A549 (cell line): ENCODE results near the gene OLFML3. TPM values are rescaled to one million over a fixed set of nuclear protein-coding genes. Genes with fewer than 3 reads are reported as not detected.

Source experiments
- ATAC-seq, 2 experiments: fragments of 200-7000 bp in 1 of 2; fragments of >200 bp in 1 of 2; cut with Nextera tagmentation in 1 of 2; cut with Tn5 transposase in 1 of 2; 3 replicates each; pipeline versions ENCODE4 v1.8.0 to v1.9.1; 2018 to 2020; ENCODE audit warnings: mild to moderate bottlenecking in 1 of 2, moderate library complexity in 1 of 2
- CTCF ChIA-PET: fragments of 300-600 bp; sonication (Branson Sonifier 250); formaldehyde crosslinking; extraction: SDS; loops from one replicate; lab custom pipeline; 2021; ENCODE audit warnings: antibody characterized with exemption, inconsistent platforms; lab: Yijun Ruan, JAX
- POLR2A ChIA-PET: fragments of 350-600 bp; formaldehyde crosslinking; extraction: SDS; loops from one replicate; lab custom pipeline; 2021; ENCODE audit warnings: antibody characterized with exemption, inconsistent platforms; lab: Yijun Ruan, JAX
- DNase-seq, 2 experiments: peaks; one replicate each; pipeline versions ENCODE4 v3.0.0 to v3.0.0-alpha.2; 2011 to 2016; ENCODE audit warnings: low read depth in 1 of 2, low spot score in 1 of 2
- FAIRE-seq: peaks from 2 replicates; lab custom pipeline; 2011; peaks lifted over from hg19 to GRCh38; lab: Jason Lieb, UNC
- H3K27ac ChIP-seq, 2 experiments: fragments of >200 bp; sonication (Bioruptor Twin); formaldehyde crosslinking; 3 replicates each; pipeline ENCODE4 v1.5.1; 2016 to 2017
- H3K4me1 ChIP-seq: fragments of >200 bp; sonication (Bioruptor Twin); formaldehyde crosslinking; 3 replicates; pipeline ENCODE4 v1.6.1; 2016
- H3K4me2 ChIP-seq: fragments of >200 bp; sonication (Bioruptor Twin); formaldehyde crosslinking; 3 replicates; pipeline ENCODE4 v1.6.1; 2016
- H3K4me3 ChIP-seq: fragments of >200 bp; sonication (Bioruptor Twin); formaldehyde crosslinking; 3 replicates; pipeline ENCODE4 v1.5.1; 2016
- H3K9me3 ChIP-seq: fragments of >200 bp; sonication (Bioruptor Twin); formaldehyde crosslinking; 3 replicates; pipeline ENCODE4 v1.6.1; 2016
- BHLHE40 ChIP-seq: IDR thresholded peaks from 2 replicates; pipeline ENCODE4 v1.6.1; 2012; ENCODE audit warnings: low read depth, low read length, inconsistent platforms
- CBX2 ChIP-seq: fragments of 200-600 bp; sonication (generic); IDR thresholded peaks from 2 replicates; pipeline ENCODE4 v1.6.1; 2016; ENCODE audit warnings: low read depth, mild to moderate bottlenecking, borderline replicate concordance
- CBX8 ChIP-seq: fragments of 200-600 bp; sonication (generic); IDR thresholded peaks from 2 replicates; pipeline ENCODE4 v1.6.1; 2016
- CHD4 ChIP-seq: fragments of 200-600 bp; sonication (generic); IDR thresholded peaks from 2 replicates; pipeline ENCODE4 v1.6.1; 2016; ENCODE audit warnings: antibody characterized with exemption, mild to moderate bottlenecking, borderline replicate concordance
- EHMT2 ChIP-seq: fragments of 200-600 bp; sonication (generic); IDR thresholded peaks from 2 replicates; pipeline ENCODE4 v1.6.1; 2016; ENCODE audit warnings: antibody characterized with exemption, low read depth, mild to moderate bottlenecking, moderate library complexity
- EP300 ChIP-seq, 2 experiments: fragments of >200 bp; sonication (Bioruptor Twin); formaldehyde crosslinking; IDR thresholded peaks; 2 replicates in 1 of 2; 3 replicates in 1 of 2; pipeline ENCODE4 v1.6.1; 2016 to 2017
- HDAC2 ChIP-seq: fragments of 200-600 bp; sonication (generic); IDR thresholded peaks from 2 replicates; pipeline ENCODE4 v1.6.1; 2016
- HOXB5 ChIP-seq: fragments of 250-450 bp; sonication (Bioruptor Pico); IDR thresholded peaks from 2 replicates; pipeline ENCODE4 v1.5.0; 2020; ENCODE audit warnings: mild to moderate bottlenecking, moderate library complexity
- JUN ChIP-seq, 2 experiments: fragments of >200 bp; sonication (Bioruptor Twin); formaldehyde crosslinking; IDR thresholded peaks; 2 replicates in 1 of 2; 3 replicates in 1 of 2; pipeline ENCODE4 v1.6.1; 2016 to 2017
- KDM5A ChIP-seq: fragments of 200-600 bp; sonication (generic); IDR thresholded peaks from 2 replicates; pipeline ENCODE4 v1.6.1; 2016; ENCODE audit warnings: antibody characterized with exemption, mild to moderate bottlenecking
- NFE2L2 ChIP-seq: fragments of 150-350 bp; conservative IDR thresholded peaks from 2 replicates; pipeline ENCODE4 v1.6.1; 2014; ENCODE audit warnings: low read length
- NPAS2 ChIP-seq: fragments of 250-450 bp; sonication (Bioruptor Pico); IDR thresholded peaks from 2 replicates; pipeline ENCODE4 v1.8.0; 2022; ENCODE audit warnings: mild to moderate bottlenecking, moderate library complexity, borderline replicate concordance
- POLR2A ChIP-seq: IDR thresholded peaks from 2 replicates; pipeline ENCODE4 v1.6.1; 2012; ENCODE audit warnings: mild to moderate bottlenecking, low read length
- RAD21 ChIP-seq, 2 experiments: fragments of >200 bp in 1 of 2; sonication (Bioruptor Twin) in 1 of 2; formaldehyde crosslinking in 1 of 2; IDR thresholded peaks in 1 of 2; conservative IDR thresholded peaks in 1 of 2; 2 replicates in 1 of 2; 3 replicates in 1 of 2; pipeline ENCODE4 v1.6.1; 2012 to 2018; ENCODE audit warnings: inconsistent platforms in 1 of 2
- RARB ChIP-seq: fragments of 250-450 bp; sonication (Bioruptor Pico); IDR thresholded peaks from 2 replicates; pipeline ENCODE4 v1.8.0; 2021; ENCODE audit warnings: mild to moderate bottlenecking, moderate library complexity
- RCOR1 ChIP-seq: fragments of 150-350 bp; IDR thresholded peaks from 2 replicates; pipeline ENCODE4 v1.6.1; 2014; ENCODE audit warnings: antibody characterized with exemption, low read length, low read depth
- SREBF2 ChIP-seq: fragments of 450-650 bp; IDR thresholded peaks from 2 replicates; pipeline ENCODE4 v1.6.1; 2014; ENCODE audit warnings: mild to moderate bottlenecking, moderate library complexity
- TP53 ChIP-seq: fragments of 250-450 bp; sonication (Bioruptor Pico); IDR thresholded peaks from 2 replicates; pipeline ENCODE4 v1.5.0; 2021; ENCODE audit warnings: mild to moderate bottlenecking, moderate library complexity
- ZFP36 ChIP-seq: fragments of 450-650 bp; IDR thresholded peaks from 2 replicates; pipeline ENCODE4 v1.6.1; 2014; ENCODE audit warnings: borderline replicate concordance; ENCODE audit not compliant: partially characterized antibody
- ZNF302 ChIP-seq: fragments of 250-450 bp; sonication (Bioruptor Pico); IDR thresholded peaks from 2 replicates; pipeline ENCODE4 v1.9.0; 2021; ENCODE audit warnings: inconsistent platforms, mild to moderate bottlenecking, moderate library complexity
- WGBS: methylation state at CpG from one replicate; pipeline ENCODE4 v1.1.6; 2017; ENCODE audit errors: missing lambda C conversion rate; 5-methylcytosine and 5-hydroxymethylcytosine counted together
- polyA plus RNA-seq, 4 experiments: library from polyadenylated mRNA; depleted of rRNA in 3 of 4; stranded (reverse); fragments of >200 nt; fragmentation: RNase III in 1 of 4; extraction: RNeasy Plus Mini Kit Qiagen cat#74134 plus additional on column Dnase treatment in 1 of 4; gene quantifications; 2 replicates in 3 of 4; 3 replicates in 1 of 4; pipeline ENCODE4 v1.2.3, GENCODE V29; 2011 to 2017
- TF ChIP-seq, protein P1 (sequence below): fragments of 250-450 bp; sonication (Bioruptor Pico); IDR thresholded peaks from 2 replicates; pipeline ENCODE4 v1.5.0; 2021; ENCODE audit warnings: mild to moderate bottlenecking, moderate library complexity, borderline replicate concordance
- TF ChIP-seq, protein P2 (sequence below): fragments of 250-450 bp; sonication (Bioruptor Pico); IDR thresholded peaks from 2 replicates; pipeline ENCODE4 v1.5.0; 2020; ENCODE audit warnings: low read depth, mild to moderate bottlenecking, moderate library complexity
- TF ChIP-seq, protein P3 (sequence below): IDR thresholded peaks from 2 replicates; pipeline ENCODE4 v1.6.1; 2012; ENCODE audit warnings: low read depth, borderline replicate concordance
- TF ChIP-seq, protein P4 (sequence below): fragments of >200 bp; sonication (Bioruptor Twin); formaldehyde crosslinking; IDR thresholded peaks from 2 replicates; pipeline ENCODE4 v1.6.1; 2016

OLFML3 gene
- polyA plus RNA-seq, 2 of the 4 experiments (the other 2 are of a cell fraction) = 1.2 to 9.3 TPM

DNA sequence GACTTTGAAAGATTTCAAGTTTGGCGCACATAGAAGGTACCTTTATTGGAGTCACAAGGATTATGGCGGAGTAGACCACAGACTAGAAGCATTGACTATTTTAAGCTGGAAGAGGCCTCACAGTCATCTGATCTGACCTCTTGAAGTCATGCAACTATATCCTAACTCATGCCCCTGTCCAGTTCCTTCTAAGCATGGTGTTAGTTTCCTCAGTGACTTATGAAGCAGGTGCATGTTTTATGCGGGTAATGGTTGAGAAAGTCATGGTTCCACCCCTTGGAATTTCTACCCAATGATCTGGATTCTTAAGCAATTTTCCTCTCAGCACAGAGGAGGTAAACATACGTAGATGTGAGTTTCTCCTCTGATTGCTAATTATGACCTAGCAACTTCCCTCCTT lies 11.7 kb downstream of the OLFML3 start:
- no peak overlapping the region for H3K27ac ChIP-seq
- no peak for FAIRE-seq
- ChIA-PET POLR2A (no interaction called here), CTCF (no interaction called here)
- no peak for ATAC-seq
- WGBS = 82% methylated on average over 4 of the region's 4 CpGs
- TF ChIP-seq POLR2A = no peak
- TF ChIP-seq BHLHE40 = no peak
- TF ChIP-seq, protein P1, sequence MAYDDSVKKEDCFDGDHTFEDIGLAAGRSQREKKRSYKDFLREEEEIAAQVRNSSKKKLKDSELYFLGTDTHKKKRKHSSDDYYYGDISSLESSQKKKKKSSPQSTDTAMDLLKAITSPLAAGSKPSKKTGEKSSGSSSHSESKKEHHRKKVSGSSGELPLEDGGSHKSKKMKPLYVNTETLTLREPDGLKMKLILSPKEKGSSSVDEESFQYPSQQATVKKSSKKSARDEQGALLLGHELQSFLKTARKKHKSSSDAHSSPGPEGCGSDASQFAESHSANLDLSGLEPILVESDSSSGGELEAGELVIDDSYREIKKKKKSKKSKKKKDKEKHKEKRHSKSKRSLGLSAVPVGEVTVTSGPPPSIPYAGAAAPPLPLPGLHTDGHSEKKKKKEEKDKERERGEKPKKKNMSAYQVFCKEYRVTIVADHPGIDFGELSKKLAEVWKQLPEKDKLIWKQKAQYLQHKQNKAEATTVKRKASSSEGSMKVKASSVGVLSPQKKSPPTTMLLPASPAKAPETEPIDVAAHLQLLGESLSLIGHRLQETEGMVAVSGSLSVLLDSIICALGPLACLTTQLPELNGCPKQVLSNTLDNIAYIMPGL (CRISPR knock-in tag) = no peak
- TF ChIP-seq, protein P2, sequence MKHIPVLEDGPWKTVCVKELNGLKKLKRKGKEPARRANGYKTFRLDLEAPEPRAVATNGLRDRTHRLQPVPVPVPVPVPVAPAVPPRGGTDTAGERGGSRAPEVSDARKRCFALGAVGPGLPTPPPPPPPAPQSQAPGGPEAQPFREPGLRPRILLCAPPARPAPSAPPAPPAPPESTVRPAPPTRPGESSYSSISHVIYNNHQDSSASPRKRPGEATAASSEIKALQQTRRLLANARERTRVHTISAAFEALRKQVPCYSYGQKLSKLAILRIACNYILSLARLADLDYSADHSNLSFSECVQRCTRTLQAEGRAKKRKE (CRISPR knock-in tag) = no peak
- no peak for TF ChIP-seq NPAS2 (CRISPR knock-in tag)
- TF ChIP-seq, protein P3, sequence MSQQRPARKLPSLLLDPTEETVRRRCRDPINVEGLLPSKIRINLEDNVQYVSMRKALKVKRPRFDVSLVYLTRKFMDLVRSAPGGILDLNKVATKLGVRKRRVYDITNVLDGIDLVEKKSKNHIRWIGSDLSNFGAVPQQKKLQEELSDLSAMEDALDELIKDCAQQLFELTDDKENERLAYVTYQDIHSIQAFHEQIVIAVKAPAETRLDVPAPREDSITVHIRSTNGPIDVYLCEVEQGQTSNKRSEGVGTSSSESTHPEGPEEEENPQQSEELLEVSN = no peak
- no peak for TF ChIP-seq RARB (CRISPR knock-in tag)
- TF ChIP-seq RAD21 (conservative IDR thresholded peaks at IDR 0.05 in 1 of 2, IDR thresholded peaks at IDR 0.05 in 1 of 2) = no peak
- no peak for TF ChIP-seq KDM5A
- TF ChIP-seq JUN (IDR thresholded peaks at IDR 0.05) = no peak
- TF ChIP-seq ZFP36 = no peak
- TF ChIP-seq ZNF302 (CRISPR knock-in tag) = no peak
- TF ChIP-seq EHMT2 = no peak
- no peak for TF ChIP-seq TP53
- TF ChIP-seq CBX8 = no peak
- no peak for TF ChIP-seq CHD4
- DNase-seq = no peak
- H3K4me1 ChIP-seq = no peaks in the 10 kb centered on the region
- H3K9me3 ChIP-seq = peaks cover 6% of the 10 kb centered on the region; the same call in 1 of the 3 replicates
- H3K4me3 ChIP-seq = no peak overlapping the region
- H3K4me2 ChIP-seq = no peak overlapping the region

DNA sequence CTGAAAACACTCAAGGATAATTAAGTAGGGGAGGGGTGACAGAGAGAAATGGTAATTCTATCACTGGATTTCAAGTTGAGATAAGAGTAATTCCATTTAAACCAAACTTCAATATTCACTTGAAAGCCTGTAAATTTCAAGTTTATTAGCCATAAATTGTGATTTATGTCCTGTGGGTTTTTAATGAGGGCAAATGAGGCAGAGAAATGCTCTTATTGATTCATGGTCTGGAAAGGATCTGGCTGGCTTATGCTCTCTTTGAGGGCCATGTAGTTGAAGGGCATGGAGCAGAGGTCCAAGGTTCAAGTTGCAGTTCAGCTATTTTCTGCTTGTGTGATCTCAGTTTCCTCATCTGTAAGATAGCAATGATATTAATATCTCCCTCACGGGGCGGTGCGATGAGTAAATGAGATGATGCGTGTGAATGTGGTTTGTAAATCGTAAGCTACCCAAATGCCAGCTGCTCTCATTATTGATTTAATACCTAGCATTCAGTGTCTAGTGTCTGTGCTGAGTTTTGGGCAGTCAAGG lies 12.3 kb downstream of the OLFML3 start:
- Histone ChIP-seq H3K27ac (no peak overlapping the region), H3K4me3 (no peak overlapping the region), H3K4me1 (no peaks in the 10 kb centered on the region), H3K9me3 (peaks cover 6% of the 10 kb centered on the region; the same call in 1 of the 3 replicates), H3K4me2 (no peak overlapping the region)
- 78% methylated on average over 5 of the region's 5 CpGs for WGBS
- ChIA-PET POLR2A (no interaction called here), CTCF (no interaction called here)
- TF ChIP-seq JUN (IDR thresholded peaks at IDR 0.05) (no peak), HDAC2 (no peak), RARB (CRISPR knock-in tag) (no peak)
- TF ChIP-seq, protein P4, sequence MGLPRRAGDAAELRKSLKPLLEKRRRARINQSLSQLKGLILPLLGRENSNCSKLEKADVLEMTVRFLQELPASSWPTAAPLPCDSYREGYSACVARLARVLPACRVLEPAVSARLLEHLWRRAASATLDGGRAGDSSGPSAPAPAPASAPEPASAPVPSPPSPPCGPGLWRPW = no peak
- no peak for FAIRE-seq
- ATAC-seq = no peak
- DNase-seq = no peak

DNA sequence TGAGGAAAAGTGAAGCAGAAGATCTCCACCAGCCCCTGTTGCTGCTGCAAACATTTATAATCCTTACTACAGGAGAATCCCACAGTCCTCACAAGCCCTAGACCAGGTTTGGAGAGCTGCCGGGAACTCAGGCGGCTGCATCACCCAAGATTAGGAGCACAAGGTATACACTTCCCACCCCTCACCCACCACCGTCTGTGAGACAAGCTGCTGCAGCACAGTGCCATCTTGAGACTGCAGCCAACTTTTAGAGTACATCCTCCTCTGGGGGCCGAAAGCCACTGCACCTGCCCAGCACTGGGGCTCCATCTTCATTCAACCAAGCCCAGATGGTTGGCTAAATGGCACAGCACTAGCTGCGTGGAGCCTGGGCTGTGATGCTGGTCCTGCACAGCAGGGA lies 13.8 kb downstream of the OLFML3 start:
- no peak overlapping the region for H3K27ac ChIP-seq
- no peak for TF ChIP-seq EP300 (IDR thresholded peaks at IDR 0.05)
- TF ChIP-seq SREBF2 = no peak
- no peak for TF ChIP-seq HOXB5 (CRISPR knock-in tag)
- TF ChIP-seq RCOR1 = no peak
- TF ChIP-seq CBX2 = no peak
- TF ChIP-seq NFE2L2 = no peak
- TF ChIP-seq TP53 = no peak
- FAIRE-seq (no peak), DNase-seq (no peak), ATAC-seq (no peak)
- WGBS = 100% methylated on average over 2 of the region's 5 CpGs
- no peak overlapping the region for H3K4me3 ChIP-seq
- CTCF ChIA-PET = interaction anchor here (1.1 to 1.5 kb wide), 3 partner anchors 8 to 290 kb away, joined by 4 to 6 read pairs (median 4); partner anchors contain the start of gene OLFML3
- H3K4me1 ChIP-seq = no peaks in the 10 kb centered on the region
- H3K4me2 ChIP-seq = no peak overlapping the region
- H3K9me3 ChIP-seq = peaks cover 6% of the 10 kb centered on the region; the same call in 1 of the 3 replicates
- POLR2A ChIA-PET = no interaction called here
